OCI-LY7 (cell line): ENCODE measurements around the gene ADSS1.

Experiments used
- EZH2phosphoT487 ChIP-seq: fragments of 200-600 bp; sonication (generic); IDR thresholded peaks from 2 replicates; pipeline ENCODE4 v1.6.1; 2018; ENCODE audit warnings: low read depth, borderline replicate concordance, mild to moderate bottlenecking, mixed run types, antibody characterized with exemption, low read length, moderate library complexity, mixed read lengths
- TF ChIP-seq, protein P1 (sequence below): fragments of 200-600 bp; sonication (generic); conservative IDR thresholded peaks from 2 replicates; pipeline ENCODE4 v1.5.1; 2014; ENCODE audit warnings: mild to moderate bottlenecking, antibody characterized with exemption, low read length, moderate library complexity, mixed read lengths

DNA sequence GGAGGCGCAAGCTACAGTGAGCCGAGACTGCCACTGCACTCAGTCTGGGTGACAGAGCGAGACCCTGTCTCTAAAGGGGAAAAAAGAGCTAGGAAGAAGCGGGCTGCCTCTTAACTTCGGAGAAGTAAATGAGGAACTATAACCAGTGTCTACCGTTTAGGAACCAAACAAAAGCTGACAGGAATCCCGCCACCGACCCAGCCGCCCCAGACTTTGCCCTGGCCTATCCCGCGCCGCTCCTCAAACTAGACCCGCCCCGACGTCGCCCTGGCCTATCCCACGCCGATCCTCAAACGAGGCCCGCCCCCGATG, 28.4 kb downstream of the ADSS1 start:
- TF ChIP-seq, protein P1, sequence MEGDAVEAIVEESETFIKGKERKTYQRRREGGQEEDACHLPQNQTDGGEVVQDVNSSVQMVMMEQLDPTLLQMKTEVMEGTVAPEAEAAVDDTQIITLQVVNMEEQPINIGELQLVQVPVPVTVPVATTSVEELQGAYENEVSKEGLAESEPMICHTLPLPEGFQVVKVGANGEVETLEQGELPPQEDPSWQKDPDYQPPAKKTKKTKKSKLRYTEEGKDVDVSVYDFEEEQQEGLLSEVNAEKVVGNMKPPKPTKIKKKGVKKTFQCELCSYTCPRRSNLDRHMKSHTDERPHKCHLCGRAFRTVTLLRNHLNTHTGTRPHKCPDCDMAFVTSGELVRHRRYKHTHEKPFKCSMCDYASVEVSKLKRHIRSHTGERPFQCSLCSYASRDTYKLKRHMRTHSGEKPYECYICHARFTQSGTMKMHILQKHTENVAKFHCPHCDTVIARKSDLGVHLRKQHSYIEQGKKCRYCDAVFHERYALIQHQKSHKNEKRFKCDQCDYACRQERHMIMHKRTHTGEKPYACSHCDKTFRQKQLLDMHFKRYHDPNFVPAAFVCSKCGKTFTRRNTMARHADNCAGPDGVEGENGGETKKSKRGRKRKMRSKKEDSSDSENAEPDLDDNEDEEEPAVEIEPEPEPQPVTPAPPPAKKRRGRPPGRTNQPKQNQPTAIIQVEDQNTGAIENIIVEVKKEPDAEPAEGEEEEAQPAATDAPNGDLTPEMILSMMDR = no peak; the same call in 1 of the 2 replicates
- TF ChIP-seq EZH2phosphoT487 = no peak
